GM23248 (cell line): Measurements from ENCODE around the gene TNNI2.

Experiments
- EZH2 ChIP-seq: fragments of 200-600 bp; sonication (generic); IDR thresholded peaks from 2 replicates; pipeline ENCODE4 v1.6.1; 2018; ENCODE audit warnings: antibody characterized with exemption, mild to moderate bottlenecking; ENCODE audit not compliant: insufficient read depth, poor library complexity, severe bottlenecking
- EZH2phosphoT487 ChIP-seq: fragments of 200-600 bp; sonication (generic); IDR thresholded peaks from 2 replicates; pipeline ENCODE4 v1.6.1; 2018; ENCODE audit warnings: antibody characterized with exemption, moderate library complexity, mild to moderate bottlenecking, low read depth; ENCODE audit not compliant: insufficient read depth

DNA sequence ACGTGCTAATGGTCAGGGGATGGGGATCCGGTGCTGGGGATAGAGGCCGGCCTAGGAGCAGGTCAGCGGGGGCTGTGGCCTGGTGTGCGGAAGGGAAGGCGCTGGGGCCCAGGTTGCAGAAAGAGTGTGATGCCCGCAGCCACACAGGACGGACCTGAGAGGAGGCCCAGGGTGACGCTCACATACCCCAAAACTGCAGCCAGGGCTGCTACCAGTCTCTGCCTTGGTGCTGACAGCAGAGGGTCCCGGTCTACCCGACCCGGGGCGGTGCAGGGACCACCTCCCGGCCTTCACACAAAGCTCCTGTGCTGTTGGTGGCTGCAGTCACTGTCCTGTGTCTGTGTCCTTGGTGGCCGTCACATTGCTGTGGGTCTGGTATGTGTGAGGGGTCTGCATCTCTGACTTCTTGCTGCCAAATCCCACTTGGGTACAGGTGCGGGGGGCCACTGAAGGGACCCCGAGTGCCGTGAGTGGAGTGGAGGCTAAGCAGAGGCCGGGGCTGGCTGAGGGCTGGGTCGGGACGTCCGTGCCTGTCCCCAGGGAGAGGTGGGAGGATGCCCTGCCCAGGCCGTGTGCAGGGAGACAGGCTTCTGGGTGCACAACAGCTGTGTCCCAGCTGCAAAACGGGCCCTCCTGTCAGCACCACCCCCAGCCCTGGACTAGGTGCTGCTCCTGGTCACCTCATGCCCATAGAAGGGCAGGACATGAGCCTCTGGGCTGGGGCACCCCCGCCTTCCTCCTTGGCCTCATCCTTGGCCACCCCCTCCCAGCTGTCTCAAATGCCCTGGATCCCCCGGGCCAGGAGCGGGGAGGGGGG lies 15.6 kb downstream of the TNNI2 start:
- TF ChIP-seq EZH2 (no peak), EZH2phosphoT487 (no peak)
